Measurements from ENCODE around the gene GRK5.

Gene GRK5

GRCh38 chr10:119499677-119500002 lies 292.3 kb downstream of the GRK5 start:
- no peak for DNase-seq

- no peak for DNase-seq
Observed at GRCh38 chr10:119500123-119500795, 292.9 kb downstream of the GRK5 start.

DNA sequence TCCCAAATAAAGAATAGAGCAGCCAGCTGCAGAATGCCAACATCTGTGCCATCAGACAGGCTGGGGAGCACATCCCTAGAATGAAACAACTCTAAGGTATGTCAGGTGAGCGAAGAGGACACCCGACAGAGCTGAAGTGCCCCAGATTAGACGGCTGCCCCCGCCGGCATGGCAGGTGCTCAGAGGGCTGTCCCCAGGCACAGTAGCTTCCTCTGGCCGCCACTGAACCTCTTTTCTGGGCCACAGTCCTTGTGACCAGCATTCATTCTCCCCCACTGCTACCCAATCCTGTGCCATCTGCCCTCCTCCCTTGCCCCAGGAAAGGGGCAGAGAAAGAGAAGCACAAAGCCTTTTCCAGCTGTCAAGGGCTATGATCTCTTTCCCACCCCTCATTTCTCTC lies 293.4 kb downstream of the GRK5 start:
- no peak for DNase-seq

DNA sequence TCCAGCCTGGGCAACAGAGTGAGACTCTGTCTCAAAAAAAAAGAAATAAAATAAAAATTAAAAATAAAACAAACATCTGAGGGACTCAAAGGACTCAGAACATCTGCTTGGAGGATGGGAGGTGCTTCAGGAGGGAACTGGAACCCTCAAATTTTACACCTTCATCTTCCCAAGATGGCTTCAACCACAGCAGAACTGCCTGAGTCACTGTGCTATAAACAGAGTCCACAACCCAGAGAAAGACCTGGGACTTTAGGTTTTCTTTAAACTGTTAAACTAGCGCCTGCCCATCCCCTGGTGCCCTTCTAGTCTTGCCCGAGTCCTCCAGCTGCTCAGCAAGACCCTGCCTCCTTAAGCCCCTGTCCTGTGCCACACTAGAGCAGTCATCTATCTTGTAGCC lies 294.3 kb downstream of the GRK5 start:
- DNase-seq: no peak

GRCh38 chr10:119502209-119502608 lies 294.8 kb downstream of the GRK5 start:
- DNase-seq: no peak

DNA sequence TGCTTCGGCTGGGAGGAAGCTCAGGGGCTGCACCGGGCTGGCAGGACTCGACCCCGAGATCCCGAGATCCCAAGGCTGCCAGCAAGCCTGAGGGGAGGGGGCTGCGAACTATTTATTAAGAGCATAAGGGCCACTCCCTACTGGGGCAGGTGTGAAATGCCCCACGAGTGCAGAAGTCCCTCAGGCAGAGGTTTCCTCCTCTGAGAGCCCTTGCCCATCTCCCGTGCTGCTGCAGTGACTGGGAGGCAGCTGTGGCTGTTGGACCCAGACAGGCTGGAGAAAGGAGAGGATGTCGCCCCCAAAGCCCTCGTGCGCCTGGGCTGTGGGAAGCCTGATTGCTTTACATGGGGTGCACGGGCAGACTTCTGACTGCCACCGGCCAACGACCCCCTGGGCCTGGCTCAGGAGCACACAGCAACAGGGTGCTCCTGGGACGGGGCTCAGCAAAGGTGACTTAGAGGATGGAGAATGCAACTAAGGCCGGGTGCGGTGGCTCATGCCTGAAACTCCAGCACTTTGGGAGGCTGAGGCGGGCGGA lies 295.3 kb downstream of the GRK5 start:
- DNase-seq: no peak

GRCh38 chr10:119503821-119504220 lies 296.4 kb downstream of the GRK5 start:
- no peak for DNase-seq

- DNase-seq: no peak
Observed at GRCh38 chr10:119504651-119505050, 297.3 kb downstream of the GRK5 start.

- DNase-seq: no peak
Observed at GRCh38 chr10:119505131-119505551, 297.8 kb downstream of the GRK5 start.
